Pancreas (tissue), 10 donors: ENCODE data around the gene SLC25A12. TPM values are rescaled to one million over a fixed set of nuclear protein-coding genes. Genes with fewer than 3 reads are reported as not detected.

Experiments used
- ATAC-seq, 4 donors: fragments of 200-7000 bp; cut with Tn5 transposase; one replicate each; pipeline versions ENCODE4 v1.8.0 to v1.9.1; 2020; ENCODE audit warnings: mild to moderate bottlenecking in 4 of 4, moderate library complexity in 4 of 4
- DNase-seq, 6 donors: peaks; one replicate each; pipeline ENCODE4 v3.0.0-alpha.2; 2020
- FAIRE-seq: peaks from 2 replicates; lab custom pipeline; 2012; peaks lifted over from hg19 to GRCh38; lab: Jason Lieb, UNC
- H3K27ac ChIP-seq, 4 donors: fragments of 200-600 bp; sonication (generic); 1 replicate in 3 of 4; 2 replicates in 1 of 4; pipeline versions ENCODE4 v1.5.0 to v1.8.0; 2020
- H3K27me3 ChIP-seq, 4 donors: fragments of 200-600 bp; one replicate each; pipeline ENCODE4 v1.8.0; 2021
- H3K36me3 ChIP-seq, 3 donors: fragments of 200-600 bp; sonication (generic) in 1 of 3; one replicate each; pipeline versions ENCODE4 v1.5.0 to v1.8.0; 2020 to 2021
- H3K4me1 ChIP-seq, 3 donors: fragments of 200-600 bp; one replicate each; pipeline ENCODE4 v1.8.0; 2021
- H3K4me3 ChIP-seq, 4 donors: fragments of 200-600 bp; sonication (generic) in 2 of 4; one replicate each; pipeline versions ENCODE4 v1.5.0 to v1.8.0; 2020 to 2021
- H3K9me3 ChIP-seq, 4 donors: fragments of 200-600 bp; one replicate each; pipeline ENCODE4 v1.8.0; 2021
- WGBS, 2 donors: extraction: QIAGEN DNeasy Blood & Tissue Kit; methylation state at CpG; one replicate each; pipeline ENCODE4 v1.1.7; 2013; 5-methylcytosine and 5-hydroxymethylcytosine counted together
- intact Hi-C, 3 donors: fragments of 100-400 bp; cut with DNase I; formaldehyde crosslinking; loops; one replicate each; pipeline versions ENCODE4 v1.11.1 to v1.14.2; 2022
- polyA plus RNA-seq, 2 donors: library from polyadenylated mRNA; stranded (reverse); fragments of 200-250 nt; gene quantifications; one replicate each; pipeline ENCODE4 v1.2.3, GENCODE V29; 2013
- total RNA-seq, 6 donors: library from RNA; stranded (reverse); fragmentation: NEBNext Ultra II Directional in 4 of 6; extraction: Animal tissue kit (Norgen Biotek cat#: 25700) in 4 of 6; gene quantifications; one replicate each; pipeline versions ENCODE4 v1.2.1 to v1.2.4, GENCODE V29; 2021 to 2023
- TF ChIP-seq, protein P1 (sequence below), 4 donors: fragments of 200-600 bp; sonication (generic) in 3 of 4; IDR thresholded peaks; one replicate each; pipeline versions ENCODE4 v1.5.0 to v1.8.0; 2021; ENCODE audit warnings: antibody characterized with exemption in 4 of 4
- donor health status: healthy with polysubstance abuse.
- donor health status: DM: no; HTN: no; CAD: no; lungs with moderate emphysema.
- donor health status: DM: no; HTN: no; CAD: no.
- donor health status: control.
- donor health status: control.
- donor health status: Bipolar disorder and iron deficiency.
- donor health status: DM: yes; HTN: yes; CAD: no.
- donor health status: DM: no; HTN: no; CAD: no.
- donor health status: DM: no; HTN: no; CAD: no.
- donor health status: DM: yes; HTN: yes; CAD: no.

Gene SLC25A12
- total and polyA plus RNA-seq, 8 donors = 1.7 to 8.9 (median 3.0) TPM

DNA sequence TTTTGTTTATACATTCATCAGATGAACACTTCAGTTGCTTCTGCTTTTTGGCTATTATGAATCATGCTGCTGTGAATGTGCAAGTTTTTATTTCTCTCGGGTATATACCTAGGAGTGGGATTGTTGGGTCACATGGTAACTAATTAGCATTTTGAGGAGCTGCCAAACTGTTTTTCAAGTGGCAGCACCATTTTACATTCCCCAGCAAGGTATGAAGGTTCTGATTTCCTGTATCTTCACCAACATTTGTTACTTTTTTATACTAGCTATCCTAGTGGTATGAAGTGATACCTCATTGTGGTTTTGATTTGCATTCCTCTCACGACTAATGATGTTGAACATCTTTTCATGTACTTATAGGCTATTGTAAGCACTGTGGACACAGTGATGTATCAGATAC, 152.9 kb downstream of the SLC25A12 start:
- FAIRE-seq = no peak
- Histone ChIP-seq H3K27ac (no peak overlapping the region), H3K4me1 (no peaks in the 10 kb centered on the region), H3K27me3 (no peaks in the 10 kb centered on the region), H3K9me3 (no peaks in the 10 kb centered on the region), H3K36me3 (peaks cover 0 to 37% (median 8%) of the 10 kb centered on the region in 3 donors), H3K4me3 (no peak overlapping the region)
- no peak for ATAC-seq
- no peak for DNase-seq
- 90 to 93% methylated on average over 2 of the region's 2 CpGs for WGBS, 2 donors
- TF ChIP-seq, protein P1, sequence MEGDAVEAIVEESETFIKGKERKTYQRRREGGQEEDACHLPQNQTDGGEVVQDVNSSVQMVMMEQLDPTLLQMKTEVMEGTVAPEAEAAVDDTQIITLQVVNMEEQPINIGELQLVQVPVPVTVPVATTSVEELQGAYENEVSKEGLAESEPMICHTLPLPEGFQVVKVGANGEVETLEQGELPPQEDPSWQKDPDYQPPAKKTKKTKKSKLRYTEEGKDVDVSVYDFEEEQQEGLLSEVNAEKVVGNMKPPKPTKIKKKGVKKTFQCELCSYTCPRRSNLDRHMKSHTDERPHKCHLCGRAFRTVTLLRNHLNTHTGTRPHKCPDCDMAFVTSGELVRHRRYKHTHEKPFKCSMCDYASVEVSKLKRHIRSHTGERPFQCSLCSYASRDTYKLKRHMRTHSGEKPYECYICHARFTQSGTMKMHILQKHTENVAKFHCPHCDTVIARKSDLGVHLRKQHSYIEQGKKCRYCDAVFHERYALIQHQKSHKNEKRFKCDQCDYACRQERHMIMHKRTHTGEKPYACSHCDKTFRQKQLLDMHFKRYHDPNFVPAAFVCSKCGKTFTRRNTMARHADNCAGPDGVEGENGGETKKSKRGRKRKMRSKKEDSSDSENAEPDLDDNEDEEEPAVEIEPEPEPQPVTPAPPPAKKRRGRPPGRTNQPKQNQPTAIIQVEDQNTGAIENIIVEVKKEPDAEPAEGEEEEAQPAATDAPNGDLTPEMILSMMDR (IDR thresholded peaks at IDR 0.05) = no peak
- intact Hi-C loops = no loop called here

DNA sequence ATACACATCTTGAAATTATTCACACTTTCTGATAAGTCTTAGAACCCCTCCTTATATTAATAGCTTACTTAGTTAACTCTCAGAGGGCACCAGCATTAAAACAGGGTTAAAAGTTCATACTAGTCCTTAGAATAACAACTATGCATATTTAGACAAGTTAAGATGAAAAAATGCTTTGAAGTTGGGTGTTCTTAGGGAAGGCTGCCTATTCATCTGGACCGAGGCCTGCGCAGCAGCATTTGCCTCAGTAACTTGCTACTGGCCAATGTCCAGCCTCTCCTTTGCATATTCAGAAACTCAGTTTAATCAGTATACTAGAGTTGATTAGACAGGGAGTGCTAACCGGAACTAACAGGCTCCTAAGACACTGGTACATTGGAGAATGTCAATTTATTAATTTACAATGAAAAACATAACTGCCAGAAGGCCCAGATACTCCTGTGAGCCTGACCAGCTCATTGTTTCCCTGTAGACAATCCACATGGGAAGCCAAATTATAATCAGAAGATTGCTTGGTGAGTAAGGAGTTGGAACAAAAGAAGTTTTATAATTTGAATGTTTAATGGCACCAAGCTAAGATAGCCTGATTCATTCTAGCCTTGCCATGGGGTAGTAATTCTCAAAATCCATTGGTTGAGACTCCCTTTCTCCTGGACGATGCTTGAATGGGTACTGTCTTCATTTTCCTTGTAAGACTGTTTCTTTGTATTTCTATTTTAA, 157.9 kb downstream of the SLC25A12 start:
- Histone ChIP-seq H3K4me3 (no peak overlapping the region), H3K27me3 (no peaks in the 10 kb centered on the region), H3K4me1 (no peaks in the 10 kb centered on the region), H3K9me3 (no peaks in the 10 kb centered on the region), H3K36me3 (peaks cover 0 to 40% (median 4%) of the 10 kb centered on the region in 3 donors), H3K27ac (no peak overlapping the region)
- TF ChIP-seq, protein P1 (IDR thresholded peaks at IDR 0.05) = no peak
- no peak for FAIRE-seq
- 88 to 90% methylated on average over 4 of the region's 4 CpGs for WGBS, 2 donors
- intact Hi-C loops = no loop called here
- ATAC-seq = no peak
- DNase-seq = no peak

Other genes starting within 250 kb of the SLC25A12 start
- gene DYNC1I2, start 206.8 kb downstream of the SLC25A12 start, total RNA-seq = 10 to 100 TPM; 27.8 to 59.1 (median 36.4) TPM
- gene DYNC1I2, start 206.8 kb downstream of the SLC25A12 start, polyA plus RNA-seq = 10 to 100 TPM; 23.7 to 48.8 TPM
- 10 to 100 TPM; 13.5 to 19.0 (median 16.2) TPM for gene HAT1, start 28.2 kb upstream of the SLC25A12 start, total RNA-seq
- gene HAT1, start 28.2 kb upstream of the SLC25A12 start, polyA plus RNA-seq = 10 to 100 TPM in 1 of 2 donors, 1 to 10 TPM in 1; 7.8 to 20.1 TPM
- gene METAP1D, start 105.7 kb upstream of the SLC25A12 start, total RNA-seq = 1 to 10 TPM; 3.0 to 5.4 (median 4.4) TPM
- 10 to 100 TPM; 10.1 to 11.4 TPM for gene METAP1D, start 105.7 kb upstream of the SLC25A12 start, polyA plus RNA-seq
- gene DLX1, start 191.3 kb upstream of the SLC25A12 start, total RNA-seq = under 1 TPM in 1 of 6 donors, not detected in 5; 0.25 TPM
- under 1 TPM; 0.15 to 0.26 TPM for gene DLX1, start 191.3 kb upstream of the SLC25A12 start, polyA plus RNA-seq
- not detected for gene DLX2, start 208.7 kb upstream of the SLC25A12 start, total RNA-seq
- not detected for gene DLX2, start 208.7 kb upstream of the SLC25A12 start, polyA plus RNA-seq